Measurements from ENCODE around the gene TGM1.

DNA sequence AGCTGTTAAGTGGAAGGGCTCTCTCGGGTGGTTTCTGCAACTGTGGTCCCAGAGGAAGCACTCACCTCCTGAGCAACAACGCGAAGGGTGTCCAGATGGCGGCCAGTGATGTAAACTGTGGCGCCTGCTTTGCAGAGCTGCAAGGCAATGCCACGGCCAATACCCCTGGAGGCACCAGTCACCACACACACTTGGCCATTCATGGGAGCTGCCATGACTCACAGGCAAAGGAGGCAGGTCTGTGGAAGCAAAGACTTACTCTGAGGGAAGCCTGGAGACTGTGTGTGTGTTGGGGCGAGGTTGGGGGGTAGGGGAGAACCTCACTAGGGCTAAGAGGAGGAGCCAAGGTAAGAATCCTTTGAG lies 35.9 kb upstream of the TGM1 start:
- TF ChIP-seq, protein P1, sequence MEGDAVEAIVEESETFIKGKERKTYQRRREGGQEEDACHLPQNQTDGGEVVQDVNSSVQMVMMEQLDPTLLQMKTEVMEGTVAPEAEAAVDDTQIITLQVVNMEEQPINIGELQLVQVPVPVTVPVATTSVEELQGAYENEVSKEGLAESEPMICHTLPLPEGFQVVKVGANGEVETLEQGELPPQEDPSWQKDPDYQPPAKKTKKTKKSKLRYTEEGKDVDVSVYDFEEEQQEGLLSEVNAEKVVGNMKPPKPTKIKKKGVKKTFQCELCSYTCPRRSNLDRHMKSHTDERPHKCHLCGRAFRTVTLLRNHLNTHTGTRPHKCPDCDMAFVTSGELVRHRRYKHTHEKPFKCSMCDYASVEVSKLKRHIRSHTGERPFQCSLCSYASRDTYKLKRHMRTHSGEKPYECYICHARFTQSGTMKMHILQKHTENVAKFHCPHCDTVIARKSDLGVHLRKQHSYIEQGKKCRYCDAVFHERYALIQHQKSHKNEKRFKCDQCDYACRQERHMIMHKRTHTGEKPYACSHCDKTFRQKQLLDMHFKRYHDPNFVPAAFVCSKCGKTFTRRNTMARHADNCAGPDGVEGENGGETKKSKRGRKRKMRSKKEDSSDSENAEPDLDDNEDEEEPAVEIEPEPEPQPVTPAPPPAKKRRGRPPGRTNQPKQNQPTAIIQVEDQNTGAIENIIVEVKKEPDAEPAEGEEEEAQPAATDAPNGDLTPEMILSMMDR (IDR thresholded peaks at IDR 0.05) = no peak
- TF ChIP-seq EZH2 (IDR thresholded peaks at IDR 0.05) = no peak

Data from neural progenitor cell (in vitro differentiated cells).